Measurements from ENCODE around the gene ATP5PF.
"Not testable (repeated sequence)": the region's sequence is repeated elsewhere in the genome, so short reads cannot be mapped to it uniquely, and the experiment has no call there.

ATP5PF gene

GRCh38 chr21:25721987-25722386 lies 12.7 kb downstream of the ATP5PF start:
- no peak for DNase-seq

GRCh38 chr21:25717491-25718147 lies 17.1 kb downstream of the ATP5PF start:
- peak; percentile 85 for DNase-seq

GRCh38 chr21:25714066-25714465 lies 20.6 kb downstream of the ATP5PF start:
- DNase-seq, result not testable (repeated sequence)

GRCh38 chr21:25710550-25710949 lies 24.2 kb downstream of the ATP5PF start:
- no peak for DNase-seq

GRCh38 chr21:25709684-25710265 lies 24.9 kb downstream of the ATP5PF start:
- peak; percentile 19 for DNase-seq

GRCh38 chr21:25708467-25709065 lies 26.1 kb downstream of the ATP5PF start:
- DNase-seq, result peak; percentile 76

GRCh38 chr21:25701529-25701928 lies 33.2 kb downstream of the ATP5PF start:
- DNase-seq, result no peak

- no peak for DNase-seq
Observed at GRCh38 chr21:25700741-25701140, 34.0 kb downstream of the ATP5PF start.

- DNase-seq, result not testable (repeated sequence)
Observed at GRCh38 chr21:25695461-25695860, 39.2 kb downstream of the ATP5PF start.

- no peak for DNase-seq
Observed at GRCh38 chr21:25691976-25692375, 42.7 kb downstream of the ATP5PF start.

GRCh38 chr21:25689226-25689625 lies 45.5 kb downstream of the ATP5PF start:
- DNase-seq, result no peak

- DNase-seq, result no peak
Observed at GRCh38 chr21:25688275-25689155, 46.2 kb downstream of the ATP5PF start.

- no peak for DNase-seq
Observed at GRCh38 chr21:25687787-25688186, 46.9 kb downstream of the ATP5PF start.

- DNase-seq, result no peak
Observed at GRCh38 chr21:25682382-25682781, 52.3 kb downstream of the ATP5PF start.

GRCh38 chr21:25676451-25676850 lies 58.3 kb downstream of the ATP5PF start:
- no peak for DNase-seq
